Measurements from ENCODE around the gene A3GALT2. TPM values are rescaled to one million over a fixed set of nuclear protein-coding genes. Genes with fewer than 3 reads are reported as not detected.

Gene A3GALT2
- polyA plus RNA-seq, 1 donor = 0.10 TPM

DNA sequence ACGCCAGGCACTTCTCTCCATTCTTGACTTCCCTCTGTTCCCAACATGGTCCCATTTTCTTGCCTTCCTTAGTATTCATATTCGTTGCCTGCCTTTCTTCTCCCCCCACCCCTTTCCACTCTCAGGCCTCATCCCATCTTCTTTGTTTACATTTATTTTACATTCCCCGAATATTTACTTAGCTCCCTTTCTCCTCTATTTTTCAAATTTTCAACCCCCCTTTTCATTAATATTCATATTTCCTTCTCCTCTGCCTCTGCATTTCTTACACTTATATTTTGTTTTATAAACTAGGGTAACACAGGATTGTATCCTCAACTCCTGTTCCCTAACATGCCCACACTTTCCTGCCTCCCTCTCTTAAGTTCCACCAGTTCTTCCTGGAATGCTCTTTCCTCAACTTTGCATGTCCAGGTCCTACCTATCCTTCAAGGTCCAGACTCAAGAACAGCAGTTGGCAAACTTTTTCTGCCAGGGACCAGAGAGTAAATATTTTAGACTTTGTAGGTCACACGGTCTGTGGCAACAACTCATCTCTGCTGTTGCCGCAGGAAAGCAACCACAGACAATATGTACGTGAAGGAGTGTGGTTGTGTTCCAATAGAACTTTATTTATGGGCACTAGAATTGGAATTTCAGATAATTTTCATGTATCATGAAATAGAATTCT is 29.8 kb upstream of the A3GALT2 start:
- WGBS (ENCODE audit: insufficient coverage, low lambda C conversion rate) = 46% methylated on average over 5 of the region's 6 CpGs
- H3K36me3 ChIP-seq (ENCODE audit: control insufficient read depth, insufficient read depth, low read length) = peaks cover 12% of the 10 kb centered on the region
- H3K4me1 ChIP-seq (ENCODE audit: control insufficient read depth, insufficient read depth, low read length) = peaks cover 32% of the 10 kb centered on the region
- no peak for DNase-seq
- peak overlapping the region; percentile 88 for H3K27ac ChIP-seq (ENCODE audit: low read length)
- peak overlapping the region; percentile 86 for H3K4me3 ChIP-seq (ENCODE audit: low read length)
- H3K27me3 ChIP-seq (ENCODE audit: control insufficient read depth, insufficient read depth, low read length) = no peaks in the 10 kb centered on the region
- H3K9me3 ChIP-seq (ENCODE audit: control insufficient read depth, low read depth, low read length) = no peaks in the 10 kb centered on the region

DNA sequence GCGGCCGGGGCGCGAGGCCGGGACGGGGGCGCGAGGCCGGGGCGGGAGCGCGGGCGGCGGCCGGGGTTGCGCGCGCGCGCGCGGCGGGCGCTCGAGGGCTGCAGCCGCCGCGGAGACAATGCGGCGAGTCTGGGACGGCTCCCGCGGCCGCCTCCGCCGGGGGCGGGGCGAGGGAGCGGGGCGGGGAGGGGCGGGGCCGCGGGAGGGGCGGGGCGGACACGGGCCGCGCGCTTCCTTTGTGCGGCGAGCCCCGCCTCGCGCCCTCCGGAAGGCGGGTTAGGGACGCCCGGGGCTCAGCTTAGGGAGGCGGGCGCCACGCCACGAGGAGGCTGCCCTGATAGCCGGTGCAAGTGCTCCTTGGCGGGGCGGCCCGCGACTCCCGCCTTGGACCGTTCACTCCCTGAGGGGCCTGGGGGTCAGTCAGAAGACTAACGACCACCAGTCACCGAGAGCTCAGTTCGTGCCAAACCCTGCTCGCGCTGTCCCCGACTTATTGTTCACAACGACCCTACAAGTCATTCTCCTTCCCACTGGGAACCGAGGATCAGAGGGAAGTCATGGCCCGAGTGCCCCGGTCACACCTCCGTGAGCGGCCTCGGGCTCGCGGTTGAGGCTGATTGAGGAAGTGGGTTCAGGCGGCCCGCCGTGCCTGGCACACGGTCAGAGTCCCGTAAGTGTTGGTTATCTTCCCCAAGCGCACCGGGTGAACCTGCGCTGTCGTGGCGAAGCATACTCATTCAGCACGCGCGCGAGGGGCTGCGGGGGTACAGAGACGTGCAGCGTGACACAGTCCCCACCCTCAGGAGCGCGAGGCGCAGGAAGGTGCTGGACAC is 29.1 kb upstream of the A3GALT2 start:
- peaks cover 32% of the 10 kb centered on the region for H3K4me1 ChIP-seq (ENCODE audit: control insufficient read depth, insufficient read depth, low read length)
- peak overlapping the region; percentile 88 for H3K27ac ChIP-seq (ENCODE audit: low read length)
- H3K27me3 ChIP-seq (ENCODE audit: control insufficient read depth, insufficient read depth, low read length) = no peaks in the 10 kb centered on the region
- no peaks in the 10 kb centered on the region for H3K9me3 ChIP-seq (ENCODE audit: control insufficient read depth, low read depth, low read length)
- H3K36me3 ChIP-seq (ENCODE audit: control insufficient read depth, insufficient read depth, low read length) = peaks cover 8% of the 10 kb centered on the region
- peak; percentile 84 to 88 for DNase-seq
- peak overlapping the region; percentile 86 for H3K4me3 ChIP-seq (ENCODE audit: low read length)
- 0% methylated on average over 1 of the region's 104 CpGs for WGBS (ENCODE audit: insufficient coverage, low lambda C conversion rate)

DNA sequence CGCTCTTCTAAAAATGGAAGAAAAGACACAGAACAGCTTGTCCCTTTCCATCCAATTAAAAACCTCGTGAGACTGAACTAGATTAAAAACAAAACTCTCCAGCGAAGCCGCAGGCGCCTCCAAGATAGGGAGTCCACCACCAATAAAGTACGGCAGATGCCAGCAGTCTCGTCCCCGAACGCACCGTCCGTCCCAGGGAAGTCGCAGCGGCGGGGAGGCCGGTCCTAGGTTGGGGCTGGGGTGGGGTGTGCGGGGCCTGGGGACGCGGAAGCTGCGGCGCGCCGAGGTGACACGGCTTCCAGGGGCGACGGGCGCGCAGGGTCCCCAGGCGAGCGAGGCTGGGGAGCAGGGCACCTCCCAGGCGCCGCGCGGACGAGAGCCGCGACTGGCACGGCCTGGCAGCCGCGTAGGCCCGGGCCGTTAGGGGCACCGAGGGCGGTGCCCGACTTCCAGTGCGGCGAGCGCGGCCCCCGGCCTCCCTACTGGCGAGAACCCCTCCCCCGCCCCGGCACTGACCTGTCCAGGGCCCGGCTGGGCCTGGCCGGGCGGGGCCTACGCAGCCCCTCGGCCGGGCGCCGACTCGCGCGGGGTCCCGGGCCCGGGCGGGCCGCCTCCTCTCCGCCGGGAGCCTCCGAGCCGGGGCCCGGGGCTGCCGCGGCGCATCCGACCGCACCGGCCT is 28.3 kb upstream of the A3GALT2 start:
- peaks cover 1% of the 10 kb centered on the region for H3K36me3 ChIP-seq (ENCODE audit: control insufficient read depth, insufficient read depth, low read length)
- H3K27ac ChIP-seq (ENCODE audit: low read length) = peak overlapping the region; percentile 81
- DNase-seq = peak in 1 of 2 donors; percentile 60
- peak overlapping the region; percentile 79 for H3K4me3 ChIP-seq (ENCODE audit: low read length)
- peaks cover 33% of the 10 kb centered on the region for H3K4me1 ChIP-seq (ENCODE audit: control insufficient read depth, insufficient read depth, low read length)
- no peaks in the 10 kb centered on the region for H3K27me3 ChIP-seq (ENCODE audit: control insufficient read depth, insufficient read depth, low read length)
- WGBS (ENCODE audit: insufficient coverage, low lambda C conversion rate) = no CpG with 5 or more reads among the region's 78 CpGs
- H3K9me3 ChIP-seq (ENCODE audit: control insufficient read depth, low read depth, low read length) = no peaks in the 10 kb centered on the region

DNA sequence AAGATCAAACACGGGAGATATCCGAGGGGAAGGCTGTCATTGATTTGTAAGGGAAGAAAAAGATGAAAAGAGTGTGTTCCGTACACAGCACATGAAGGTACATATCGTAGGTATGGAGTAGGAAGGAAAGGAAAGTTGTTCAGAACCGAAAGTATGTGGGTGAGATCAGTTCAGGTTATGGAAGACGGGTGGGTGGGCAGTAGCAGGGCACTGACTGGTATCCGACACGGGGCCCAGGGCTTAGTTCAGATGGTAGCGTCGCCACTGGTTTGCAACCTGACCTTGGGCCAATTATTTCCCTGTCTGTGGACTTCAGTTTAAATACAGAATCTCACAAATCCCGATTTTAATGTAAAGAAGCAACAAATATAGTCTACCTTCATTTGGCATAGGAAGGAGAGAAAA is 27.8 kb upstream of the A3GALT2 start:
- Histone ChIP-seq H3K4me1 (ENCODE audit: control insufficient read depth, insufficient read depth, low read length) (peaks cover 38% of the 10 kb centered on the region), H3K27me3 (ENCODE audit: control insufficient read depth, insufficient read depth, low read length) (no peaks in the 10 kb centered on the region), H3K27ac (ENCODE audit: low read length) (peak overlapping the region; percentile 81), H3K36me3 (ENCODE audit: control insufficient read depth, insufficient read depth, low read length) (peaks cover 1% of the 10 kb centered on the region), H3K9me3 (ENCODE audit: control insufficient read depth, low read depth, low read length) (no peaks in the 10 kb centered on the region), H3K4me3 (ENCODE audit: low read length) (peak overlapping the region; percentile 79)
- DNase-seq = peak in 1 of 2 donors; percentile 55
- WGBS (ENCODE audit: insufficient coverage, low lambda C conversion rate) = 6% methylated on average over 6 of the region's 11 CpGs

DNA sequence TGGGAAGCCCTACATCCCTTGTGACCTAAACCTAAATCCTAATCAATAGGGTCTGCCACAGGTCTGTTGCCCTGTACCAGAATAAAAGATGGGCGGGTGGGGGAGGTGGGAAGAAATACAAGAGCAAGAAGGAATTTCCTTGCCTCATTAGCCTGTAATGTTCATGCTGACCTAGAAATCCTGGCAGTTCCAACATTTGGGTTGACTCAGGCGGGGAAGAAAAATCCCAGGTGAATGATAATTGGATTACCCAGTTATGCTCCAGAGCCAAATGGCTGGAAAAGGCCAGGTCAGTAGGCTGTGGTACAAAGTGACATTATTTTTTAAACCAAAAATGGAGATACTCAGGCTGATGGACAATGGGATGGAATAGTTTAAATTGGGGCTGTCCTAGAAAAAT is 27.3 kb upstream of the A3GALT2 start:
- no peak for DNase-seq
- Histone ChIP-seq H3K4me1 (ENCODE audit: control insufficient read depth, insufficient read depth, low read length) (peaks cover 41% of the 10 kb centered on the region), H3K36me3 (ENCODE audit: control insufficient read depth, insufficient read depth, low read length) (peaks cover 4% of the 10 kb centered on the region), H3K4me3 (ENCODE audit: low read length) (peak overlapping the region; percentile 79), H3K9me3 (ENCODE audit: control insufficient read depth, low read depth, low read length) (no peaks in the 10 kb centered on the region), H3K27me3 (ENCODE audit: control insufficient read depth, insufficient read depth, low read length) (no peaks in the 10 kb centered on the region), H3K27ac (ENCODE audit: low read length) (peak overlapping the region; percentile 81)
- no CpG with 5 or more reads among the region's 2 CpGs for WGBS (ENCODE audit: insufficient coverage, low lambda C conversion rate)

DNA sequence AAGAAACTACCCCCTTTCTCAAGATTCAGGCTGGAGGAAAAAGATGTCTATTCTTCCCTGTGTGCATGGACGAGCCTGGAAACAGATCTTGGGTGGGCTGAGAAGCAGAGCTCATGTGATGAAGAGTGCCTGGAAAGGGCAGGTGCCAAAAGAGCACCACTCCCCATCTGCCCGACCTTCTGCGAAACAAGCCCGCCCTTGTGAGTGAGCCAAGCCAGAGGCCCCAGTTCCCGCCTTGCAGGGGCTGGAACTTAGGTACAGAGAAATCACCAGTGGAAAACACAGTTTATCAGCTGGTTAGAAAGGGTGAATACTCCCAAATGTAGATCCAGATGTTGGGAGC is 26.7 kb upstream of the A3GALT2 start:
- Histone ChIP-seq H3K4me3 (ENCODE audit: low read length) (peak overlapping the region; percentile 79), H3K4me1 (ENCODE audit: control insufficient read depth, insufficient read depth, low read length) (peaks cover 45% of the 10 kb centered on the region), H3K36me3 (ENCODE audit: control insufficient read depth, insufficient read depth, low read length) (peaks cover 9% of the 10 kb centered on the region), H3K27me3 (ENCODE audit: control insufficient read depth, insufficient read depth, low read length) (no peaks in the 10 kb centered on the region), H3K9me3 (ENCODE audit: control insufficient read depth, low read depth, low read length) (no peaks in the 10 kb centered on the region), H3K27ac (ENCODE audit: low read length) (peak overlapping the region; percentile 81)
- no CpG with 5 or more reads among the region's 5 CpGs for WGBS (ENCODE audit: insufficient coverage, low lambda C conversion rate)
- DNase-seq = peak; percentile 40 to 58

DNA sequence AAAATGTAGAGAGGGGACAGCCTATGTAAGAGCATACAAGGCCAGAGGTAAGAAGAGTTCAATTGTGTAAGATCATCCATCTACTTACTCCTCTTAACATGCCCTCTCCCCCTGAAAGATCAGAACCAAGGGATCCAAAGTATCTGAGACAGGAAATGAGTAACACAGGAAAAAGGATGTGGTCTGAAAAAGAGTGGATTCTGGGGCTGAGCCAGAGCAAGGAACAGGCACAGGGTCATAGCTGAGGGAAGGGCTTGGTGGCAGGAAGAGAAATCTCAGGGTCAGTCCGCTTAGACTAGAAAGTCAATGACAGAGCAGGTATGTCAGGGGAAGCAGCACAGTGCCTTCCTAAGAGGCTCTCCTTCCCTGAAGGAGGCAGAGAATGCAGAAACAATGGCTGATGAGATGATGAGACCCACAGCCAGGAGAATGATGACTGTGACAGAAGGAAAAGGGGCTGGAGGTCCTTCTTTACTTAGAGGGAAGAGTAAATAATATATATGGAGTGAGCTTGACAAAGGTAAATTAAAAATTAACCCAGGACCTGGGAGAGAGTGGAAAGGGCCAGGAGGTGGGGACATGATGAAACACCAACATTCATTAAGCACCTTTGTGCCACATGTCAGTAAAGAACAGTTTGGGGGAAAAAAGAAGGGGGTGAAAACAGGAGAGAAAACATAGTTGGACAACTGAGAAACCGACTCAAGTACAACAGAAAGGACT is 26.2 kb upstream of the A3GALT2 start:
- H3K4me1 ChIP-seq (ENCODE audit: control insufficient read depth, insufficient read depth, low read length) = peaks cover 50% of the 10 kb centered on the region
- WGBS (ENCODE audit: insufficient coverage, low lambda C conversion rate) = no CpG with 5 or more reads among the region's 2 CpGs
- peak overlapping the region; percentile 81 for H3K27ac ChIP-seq (ENCODE audit: low read length)
- DNase-seq = peak; percentile 52 to 80
- peaks cover 12% of the 10 kb centered on the region for H3K36me3 ChIP-seq (ENCODE audit: control insufficient read depth, insufficient read depth, low read length)
- peak overlapping the region; percentile 79 for H3K4me3 ChIP-seq (ENCODE audit: low read length)
- no peaks in the 10 kb centered on the region for H3K27me3 ChIP-seq (ENCODE audit: control insufficient read depth, insufficient read depth, low read length)
- no peaks in the 10 kb centered on the region for H3K9me3 ChIP-seq (ENCODE audit: control insufficient read depth, low read depth, low read length)

DNA sequence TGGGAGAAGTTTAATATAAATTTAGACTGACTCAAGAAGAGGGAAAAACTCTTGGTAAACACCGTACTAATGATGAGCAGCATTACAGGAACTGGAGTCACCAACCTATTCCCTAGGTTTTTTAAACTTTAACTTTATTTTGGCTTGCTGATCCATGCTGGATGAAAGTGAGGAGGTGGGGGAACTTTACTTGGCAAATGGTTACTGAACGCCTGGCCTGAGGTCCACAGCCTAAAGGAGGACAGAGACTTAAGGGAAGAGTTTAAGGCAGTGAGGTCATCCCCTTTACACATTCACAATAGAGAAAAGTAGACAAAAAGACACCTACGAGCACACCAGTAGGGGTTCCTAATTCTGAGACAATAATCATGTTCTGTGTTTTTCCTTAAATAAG is 25.6 kb upstream of the A3GALT2 start:
- Histone ChIP-seq H3K4me3 (ENCODE audit: low read length) (no peak overlapping the region), H3K27ac (ENCODE audit: low read length) (peak overlapping the region; percentile 81), H3K4me1 (ENCODE audit: control insufficient read depth, insufficient read depth, low read length) (peaks cover 55% of the 10 kb centered on the region), H3K9me3 (ENCODE audit: control insufficient read depth, low read depth, low read length) (no peaks in the 10 kb centered on the region), H3K36me3 (ENCODE audit: control insufficient read depth, insufficient read depth, low read length) (peaks cover 16% of the 10 kb centered on the region), H3K27me3 (ENCODE audit: control insufficient read depth, insufficient read depth, low read length) (no peaks in the 10 kb centered on the region)
- WGBS (ENCODE audit: insufficient coverage, low lambda C conversion rate) = 84% methylated on average over 2 of the region's 3 CpGs
- DNase-seq = no peak

DNA sequence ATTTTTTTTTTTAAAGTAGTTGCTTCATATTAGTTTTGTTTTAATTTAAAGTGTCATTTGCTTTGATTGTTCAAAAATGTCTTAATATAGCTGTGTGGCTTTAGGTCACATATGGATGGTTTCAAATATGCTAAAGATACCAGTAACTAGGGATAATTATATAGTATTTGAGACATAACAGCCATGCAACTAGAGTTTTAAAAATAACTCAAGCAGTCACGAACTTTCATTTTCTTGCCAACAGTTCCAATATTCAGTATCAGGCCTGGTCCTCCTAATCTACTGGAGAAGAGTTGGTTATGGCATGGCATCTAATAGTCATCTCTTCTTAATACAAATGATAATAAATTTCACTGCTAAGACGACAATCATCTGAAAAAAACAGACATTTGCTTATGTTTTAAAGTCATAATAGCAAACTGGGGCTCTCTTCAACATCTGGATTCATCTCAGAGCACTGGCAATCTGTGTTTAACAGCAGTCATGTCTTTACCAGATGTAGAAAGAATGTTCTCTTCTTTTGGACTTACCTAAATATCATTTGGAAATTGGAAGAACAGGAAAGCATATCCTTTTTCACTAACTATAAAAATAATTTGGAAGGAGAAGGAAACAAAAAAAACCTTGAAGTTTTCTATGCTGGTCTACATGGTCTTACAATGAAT is 24.1 kb upstream of the A3GALT2 start:
- H3K27ac ChIP-seq (ENCODE audit: low read length) = no peak overlapping the region
- peaks cover 27% of the 10 kb centered on the region for H3K36me3 ChIP-seq (ENCODE audit: control insufficient read depth, insufficient read depth, low read length)
- WGBS (ENCODE audit: insufficient coverage, low lambda C conversion rate) = no CpG with 5 or more reads among the region's 2 CpGs
- H3K4me1 ChIP-seq (ENCODE audit: control insufficient read depth, insufficient read depth, low read length) = peaks cover 54% of the 10 kb centered on the region
- DNase-seq = no peak
- H3K4me3 ChIP-seq (ENCODE audit: low read length) = no peak overlapping the region
- no peaks in the 10 kb centered on the region for H3K9me3 ChIP-seq (ENCODE audit: control insufficient read depth, low read depth, low read length)
- no peaks in the 10 kb centered on the region for H3K27me3 ChIP-seq (ENCODE audit: control insufficient read depth, insufficient read depth, low read length)
